Cardiac fibroblast (primary cell): Measurements from ENCODE around the gene TEFM.
A peak's percentile ranks its signal among the peaks of the same experiment; 100 is the strongest.

Experiments
- DNase-seq, 2 donors: peaks; one replicate each; pipeline versions ENCODE4 v3.0.0 to v3.0.0-alpha.2; 2010; ENCODE audit warnings: low read depth in 2 of 2
- H3K4me3 ChIP-seq, 2 donors: replicated peaks in 1 of 2; 1 replicate in 1 of 2; 2 replicates in 1 of 2; pipeline ENCODE4 v1.5.1; 2011; ENCODE audit warnings: low read depth in 2 of 2, low read length in 2 of 2, mild to moderate bottlenecking in 2 of 2, moderate library complexity in 1 of 2
- TF ChIP-seq, protein P1 (sequence below): IDR thresholded peaks from one replicate; pipeline ENCODE4 v1.5.1; 2011; ENCODE audit warnings: low read depth, mild to moderate bottlenecking, low read length, inconsistent platforms

The TEFM gene

DNA sequence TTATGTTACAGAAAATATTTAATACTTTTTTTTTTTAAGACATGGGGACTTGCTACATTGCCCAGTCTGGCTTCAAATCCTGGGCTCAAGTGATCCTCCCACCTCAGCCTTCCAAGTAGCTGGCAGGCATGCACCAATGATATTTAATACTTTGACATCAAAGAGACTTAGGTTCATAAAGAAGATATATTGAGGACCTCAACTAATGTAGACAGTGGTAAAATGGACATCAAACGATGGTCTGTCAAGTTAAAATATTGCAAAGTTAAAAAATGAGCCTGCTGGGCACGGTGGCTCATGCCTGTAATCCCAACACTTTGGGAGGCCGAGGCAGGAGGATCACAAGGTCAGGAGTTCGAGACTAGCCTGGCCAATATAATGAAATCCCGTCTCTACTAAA is 8.7 kb downstream of the TEFM start:
- TF ChIP-seq, protein P1, sequence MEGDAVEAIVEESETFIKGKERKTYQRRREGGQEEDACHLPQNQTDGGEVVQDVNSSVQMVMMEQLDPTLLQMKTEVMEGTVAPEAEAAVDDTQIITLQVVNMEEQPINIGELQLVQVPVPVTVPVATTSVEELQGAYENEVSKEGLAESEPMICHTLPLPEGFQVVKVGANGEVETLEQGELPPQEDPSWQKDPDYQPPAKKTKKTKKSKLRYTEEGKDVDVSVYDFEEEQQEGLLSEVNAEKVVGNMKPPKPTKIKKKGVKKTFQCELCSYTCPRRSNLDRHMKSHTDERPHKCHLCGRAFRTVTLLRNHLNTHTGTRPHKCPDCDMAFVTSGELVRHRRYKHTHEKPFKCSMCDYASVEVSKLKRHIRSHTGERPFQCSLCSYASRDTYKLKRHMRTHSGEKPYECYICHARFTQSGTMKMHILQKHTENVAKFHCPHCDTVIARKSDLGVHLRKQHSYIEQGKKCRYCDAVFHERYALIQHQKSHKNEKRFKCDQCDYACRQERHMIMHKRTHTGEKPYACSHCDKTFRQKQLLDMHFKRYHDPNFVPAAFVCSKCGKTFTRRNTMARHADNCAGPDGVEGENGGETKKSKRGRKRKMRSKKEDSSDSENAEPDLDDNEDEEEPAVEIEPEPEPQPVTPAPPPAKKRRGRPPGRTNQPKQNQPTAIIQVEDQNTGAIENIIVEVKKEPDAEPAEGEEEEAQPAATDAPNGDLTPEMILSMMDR: no peak
- H3K4me3 ChIP-seq: no peak overlapping the region
- DNase-seq: no peak

GRCh38 chr17:30894236-30894635 is 11.8 kb downstream of the TEFM start:
- TF ChIP-seq, protein P1: no peak
- DNase-seq: no peak
- no peak overlapping the region for H3K4me3 ChIP-seq

DNA sequence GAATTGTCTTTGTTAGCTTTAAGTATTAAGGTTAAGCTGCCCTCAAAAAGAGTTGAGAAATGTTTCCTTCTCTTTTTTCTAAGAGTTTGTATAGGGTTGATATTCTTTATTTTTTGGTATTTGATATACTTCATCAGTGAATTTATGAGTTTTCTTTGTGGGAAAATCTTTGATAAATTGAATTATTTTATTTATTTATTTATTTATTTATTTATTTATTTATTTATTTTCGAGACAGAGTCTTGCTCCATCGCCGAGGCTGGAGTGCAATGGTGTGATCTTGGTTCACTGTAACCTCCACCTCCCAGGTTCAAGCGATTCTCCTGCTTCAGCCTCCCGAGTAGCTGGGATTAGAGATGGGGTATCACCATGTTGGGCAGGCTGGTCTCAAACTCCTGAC is 19.9 kb downstream of the TEFM start:
- TF ChIP-seq, protein P1: no peak
- no peak overlapping the region for H3K4me3 ChIP-seq
- no peak for DNase-seq

DNA sequence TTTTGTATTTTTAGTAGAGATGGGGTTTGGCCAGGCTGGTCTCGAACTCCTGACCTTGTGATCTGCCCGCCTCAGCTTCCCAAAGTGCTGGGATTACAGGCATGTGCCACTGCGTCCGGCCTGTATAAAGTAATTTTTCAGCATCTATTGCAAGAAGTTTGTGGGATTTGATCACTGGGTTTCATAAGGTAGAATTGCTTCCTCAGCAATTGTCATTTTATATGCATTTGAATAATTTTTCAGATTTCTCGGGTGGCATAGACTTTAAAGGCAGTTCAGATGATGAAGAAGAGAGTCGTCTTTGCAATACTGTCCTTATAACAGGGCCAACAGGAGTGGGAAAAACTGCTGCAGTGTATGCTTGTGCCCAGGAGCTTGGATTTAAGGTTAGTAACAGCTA is 37.0 kb downstream of the TEFM start:
- DNase-seq: no peak
- TF ChIP-seq, protein P1: no peak
- no peak overlapping the region for H3K4me3 ChIP-seq

DNA sequence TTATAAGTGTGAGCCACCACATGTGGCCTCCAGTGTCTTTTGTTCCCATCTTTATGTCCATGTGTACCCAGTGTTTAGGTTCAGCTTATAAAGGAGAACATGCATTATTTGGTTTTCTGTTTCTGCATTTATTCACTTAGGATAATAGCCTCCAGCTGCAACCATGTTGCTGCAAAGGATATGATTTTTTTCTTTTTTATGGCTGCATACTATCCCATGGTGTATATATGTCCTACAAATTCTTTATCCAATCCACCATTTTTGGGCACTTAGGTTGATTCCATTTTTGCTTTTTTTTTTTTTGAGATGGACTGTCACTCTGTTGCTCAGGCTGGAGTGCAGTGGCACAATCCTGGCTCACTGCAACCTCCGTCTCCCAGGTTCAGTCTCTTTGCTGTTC is 41.4 kb downstream of the TEFM start:
- DNase-seq: no peak
- TF ChIP-seq, protein P1: no peak

GRCh38 chr17:30858556-30859250 is 47.3 kb downstream of the TEFM start:
- TF ChIP-seq, protein P1: no peak
- no peak overlapping the region for H3K4me3 ChIP-seq
- DNase-seq: peak; percentile 0 to 8

More for the DNA sequence above, 41.4 kb downstream of the TEFM start:
- no peak overlapping the region for H3K4me3 ChIP-seq

GRCh38 chr17:30854146-30854545 is 51.9 kb downstream of the TEFM start:
- TF ChIP-seq, protein P1: no peak
- DNase-seq: no peak
- no peak overlapping the region for H3K4me3 ChIP-seq
